Panc1 (cell line): ENCODE measurements around the gene DUSP19. TPM values are rescaled to one million over a fixed set of nuclear protein-coding genes. Genes with fewer than 3 reads are reported as not detected.

Experiments used
- ATAC-seq: fragments of 200-7000 bp; cut with Tn5 transposase; 2 replicates; pipeline ENCODE4 v1.9.1; 2020; ENCODE audit warnings: mild to moderate bottlenecking, moderate library complexity
- BruUV-seq: library from RNA; stranded (reverse); fragments of 400-500 nt; replicated peaks from 2 replicates; lab custom pipeline; 2021; lab: Mats Ljungman, UMichigan
- CTCF ChIA-PET: fragments of 300-600 bp; sonication (Branson Sonifier 250); formaldehyde crosslinking; loops from one replicate; lab custom pipeline; 2022; ENCODE audit warnings: antibody characterized with exemption; lab: Charles Lee
- POLR2A ChIA-PET: fragments of 300-600 bp; sonication (Branson Sonifier 250); formaldehyde crosslinking; loops from one replicate; lab custom pipeline; 2022; ENCODE audit warnings: antibody characterized with exemption; lab: Charles Lee
- DNase-seq: peaks from one replicate; pipeline ENCODE4 v3.0.0-alpha.2; 2010; ENCODE audit warnings: low read depth, low spot score
- H3K27ac ChIP-seq: 2 replicates; pipeline ENCODE4 v1.5.1; 2011; ENCODE audit warnings: mild to moderate bottlenecking, low read length, inconsistent platforms
- H3K27me3 ChIP-seq: fragments of 200-500 bp; sonication (Bioruptor generic); 2 replicates; pipeline ENCODE4 v1.6.0; 2014; ENCODE audit warnings: low read length, inconsistent platforms; ENCODE audit not compliant: control insufficient read depth, insufficient read depth
- H3K36me3 ChIP-seq: fragments of 200-500 bp; sonication (Bioruptor generic); 2 replicates; pipeline ENCODE4 v1.5.1; 2014; ENCODE audit warnings: inconsistent platforms, mild to moderate bottlenecking, low read length, moderate library complexity; ENCODE audit not compliant: control insufficient read depth, insufficient read depth
- H3K4me1 ChIP-seq: 2 replicates; pipeline ENCODE4 v1.5.1; 2011; ENCODE audit warnings: inconsistent platforms, mild to moderate bottlenecking, low read length, moderate library complexity; ENCODE audit not compliant: control insufficient read depth, insufficient read depth
- H3K4me3 ChIP-seq, 2 experiments: 2 replicates each; pipeline ENCODE4 v1.5.1; 2011 to 2012; ENCODE audit warnings: low read depth in 2 of 2, low read length in 2 of 2, mild to moderate bottlenecking in 2 of 2, inconsistent platforms in 1 of 2, moderate library complexity in 1 of 2
- H3K9me3 ChIP-seq: fragments of 200-500 bp; sonication (Bioruptor generic); 2 replicates; pipeline ENCODE4 v1.5.1; 2014; ENCODE audit warnings: low read depth, mild to moderate bottlenecking, inconsistent platforms, low read length, moderate library complexity; ENCODE audit not compliant: control insufficient read depth, insufficient read depth
- POLR2AphosphoS5 ChIP-seq: IDR thresholded peaks from 2 replicates; pipeline ENCODE4 v1.6.1; 2012; ENCODE audit warnings: mild to moderate bottlenecking, low read depth, low read length, moderate library complexity
- SIN3A ChIP-seq: IDR thresholded peaks from 2 replicates; pipeline ENCODE4 v1.6.1; 2012; ENCODE audit warnings: low read depth, mild to moderate bottlenecking, low read length, moderate library complexity, borderline replicate concordance; ENCODE audit not compliant: insufficient read depth
- TCF7L2 ChIP-seq: IDR thresholded peaks from 2 replicates; pipeline ENCODE4 v1.6.1; 2011; ENCODE audit warnings: mild to moderate bottlenecking, low read depth, low read length, inconsistent platforms
- in situ Hi-C: cut with HindIII; loops from 2 replicates; pipeline ENCODE4 v1.10.0; 2016; ENCODE audit warnings: low sequenced_read_pairs, low pct_unique_long_range_greater_than_20kb
- intact Hi-C: fragments of 100-400 bp; cut with micrococcal nuclease; formaldehyde crosslinking; loops from one replicate; pipeline ENCODE4 v1.10.0; 2022; ENCODE audit not compliant: unreplicated experiment
- total RNA-seq: library from RNA; stranded (reverse); gene quantifications from one replicate; pipeline ENCODE4 v1.2.1, GENCODE V29; 2021; ENCODE audit not compliant: unreplicated experiment
- TF ChIP-seq, protein P1 (sequence below), 2 experiments: IDR thresholded peaks; 2 replicates each; pipeline ENCODE4 v1.6.1; 2011 to 2012; ENCODE audit warnings: low read depth in 2 of 2, control low read depth in 1 of 2, low read length in 1 of 2, mild to moderate bottlenecking in 1 of 2, moderate library complexity in 1 of 2; ENCODE audit not compliant: insufficient read depth in 1 of 2
- TF ChIP-seq, protein P2 (sequence below): fragments of 450-650 bp; IDR thresholded peaks from 2 replicates; pipeline ENCODE4 v1.5.1; 2017; ENCODE audit warnings: mild to moderate bottlenecking

Gene DUSP19
- total RNA-seq, 1 experiment from 2014 or later: 1.3 TPM

DNA sequence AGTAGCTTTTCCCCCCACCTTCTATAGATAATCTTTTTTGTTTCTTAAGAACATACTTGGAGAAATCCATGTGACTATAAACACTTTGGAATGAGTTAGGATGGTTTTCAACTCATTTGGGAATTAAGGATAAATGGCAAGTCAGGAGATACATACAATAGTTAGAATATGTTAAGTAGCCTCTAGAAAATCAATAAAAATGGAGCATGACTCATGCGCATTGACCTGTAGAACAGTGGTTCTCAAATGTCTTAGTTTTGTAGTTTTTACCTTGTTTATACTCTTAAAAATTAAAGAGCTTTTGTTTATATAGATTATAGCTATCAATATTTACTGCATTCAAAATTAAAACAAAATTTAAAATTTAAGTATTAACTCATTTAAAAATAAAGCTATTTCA is 70.4 kb downstream of the DUSP19 start:
- in situ Hi-C loops (no loop called here), intact Hi-C loops (no loop called here)
- ATAC-seq (no peak), DNase-seq (no peak)
- TF ChIP-seq SIN3A: no peak
- TF ChIP-seq, protein P1, sequence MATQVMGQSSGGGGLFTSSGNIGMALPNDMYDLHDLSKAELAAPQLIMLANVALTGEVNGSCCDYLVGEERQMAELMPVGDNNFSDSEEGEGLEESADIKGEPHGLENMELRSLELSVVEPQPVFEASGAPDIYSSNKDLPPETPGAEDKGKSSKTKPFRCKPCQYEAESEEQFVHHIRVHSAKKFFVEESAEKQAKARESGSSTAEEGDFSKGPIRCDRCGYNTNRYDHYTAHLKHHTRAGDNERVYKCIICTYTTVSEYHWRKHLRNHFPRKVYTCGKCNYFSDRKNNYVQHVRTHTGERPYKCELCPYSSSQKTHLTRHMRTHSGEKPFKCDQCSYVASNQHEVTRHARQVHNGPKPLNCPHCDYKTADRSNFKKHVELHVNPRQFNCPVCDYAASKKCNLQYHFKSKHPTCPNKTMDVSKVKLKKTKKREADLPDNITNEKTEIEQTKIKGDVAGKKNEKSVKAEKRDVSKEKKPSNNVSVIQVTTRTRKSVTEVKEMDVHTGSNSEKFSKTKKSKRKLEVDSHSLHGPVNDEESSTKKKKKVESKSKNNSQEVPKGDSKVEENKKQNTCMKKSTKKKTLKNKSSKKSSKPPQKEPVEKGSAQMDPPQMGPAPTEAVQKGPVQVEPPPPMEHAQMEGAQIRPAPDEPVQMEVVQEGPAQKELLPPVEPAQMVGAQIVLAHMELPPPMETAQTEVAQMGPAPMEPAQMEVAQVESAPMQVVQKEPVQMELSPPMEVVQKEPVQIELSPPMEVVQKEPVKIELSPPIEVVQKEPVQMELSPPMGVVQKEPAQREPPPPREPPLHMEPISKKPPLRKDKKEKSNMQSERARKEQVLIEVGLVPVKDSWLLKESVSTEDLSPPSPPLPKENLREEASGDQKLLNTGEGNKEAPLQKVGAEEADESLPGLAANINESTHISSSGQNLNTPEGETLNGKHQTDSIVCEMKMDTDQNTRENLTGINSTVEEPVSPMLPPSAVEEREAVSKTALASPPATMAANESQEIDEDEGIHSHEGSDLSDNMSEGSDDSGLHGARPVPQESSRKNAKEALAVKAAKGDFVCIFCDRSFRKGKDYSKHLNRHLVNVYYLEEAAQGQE (IDR thresholded peaks at IDR 0.05; ENCODE audit: insufficient read depth in 1 of 2, low read depth in 2 of 2, low read length in 1 of 2): no peak
- TF ChIP-seq TCF7L2: no peak
- no TSS peak for BruUV-seq
- Histone ChIP-seq H3K4me1 (no peaks in the 10 kb centered on the region), H3K27ac (no peak overlapping the region), H3K27me3 (no peaks in the 10 kb centered on the region), H3K36me3 (peaks cover 5% of the 10 kb centered on the region; the same call in 1 of the 2 replicates), H3K9me3 (peaks cover 3% of the 10 kb centered on the region; the same call in 1 of the 2 replicates), H3K4me3 (no peak overlapping the region)
- ChIA-PET CTCF (interaction anchor here (0.7 kb wide), 1 partner anchor 21 kb away, joined by 3 read pairs; no protein-coding TSS in a partner anchor), POLR2A (no interaction called here)

DNA sequence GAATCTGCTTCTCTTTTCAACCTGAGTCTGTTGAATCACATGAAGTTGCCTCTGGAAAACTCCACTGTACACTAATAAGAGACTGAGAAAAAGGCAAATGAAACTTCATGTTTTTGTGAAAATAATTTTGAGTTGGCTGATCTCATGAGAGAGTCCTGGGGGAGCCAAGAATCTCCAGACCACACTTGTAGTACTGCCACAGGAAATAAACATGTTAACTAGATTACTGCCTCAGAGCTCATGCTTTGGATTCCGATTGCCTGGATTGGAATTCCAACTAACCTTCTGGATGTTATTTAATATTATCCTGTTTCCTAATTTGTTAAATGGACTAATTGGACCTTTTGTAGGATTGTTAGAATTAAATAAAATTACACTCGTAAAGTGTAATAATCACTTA is 70.9 kb downstream of the DUSP19 start:
- ChIA-PET CTCF (interaction anchor here (0.7 kb wide), 1 partner anchor 22 kb away, joined by 3 read pairs; no protein-coding TSS in a partner anchor), POLR2A (interaction anchor here (0.6 kb wide), 1 partner anchor 63 kb away, joined by 4 read pairs; no protein-coding TSS in a partner anchor)
- no peaks in the 10 kb centered on the region for H3K9me3 ChIP-seq
- intact Hi-C loops: no loop called here
- H3K27me3 ChIP-seq: no peaks in the 10 kb centered on the region
- H3K4me3 ChIP-seq: no peak overlapping the region
- ATAC-seq: no peak
- peaks cover 5% of the 10 kb centered on the region; the same call in 1 of the 2 replicates for H3K36me3 ChIP-seq
- H3K27ac ChIP-seq: no peak overlapping the region
- TF ChIP-seq POLR2AphosphoS5 (no peak), TCF7L2 (no peak), SIN3A (no peak)
- TF ChIP-seq, protein P1 (IDR thresholded peaks at IDR 0.05; ENCODE audit: insufficient read depth in 1 of 2, low read depth in 2 of 2, low read length in 1 of 2): no peak
- TF ChIP-seq, protein P2, sequence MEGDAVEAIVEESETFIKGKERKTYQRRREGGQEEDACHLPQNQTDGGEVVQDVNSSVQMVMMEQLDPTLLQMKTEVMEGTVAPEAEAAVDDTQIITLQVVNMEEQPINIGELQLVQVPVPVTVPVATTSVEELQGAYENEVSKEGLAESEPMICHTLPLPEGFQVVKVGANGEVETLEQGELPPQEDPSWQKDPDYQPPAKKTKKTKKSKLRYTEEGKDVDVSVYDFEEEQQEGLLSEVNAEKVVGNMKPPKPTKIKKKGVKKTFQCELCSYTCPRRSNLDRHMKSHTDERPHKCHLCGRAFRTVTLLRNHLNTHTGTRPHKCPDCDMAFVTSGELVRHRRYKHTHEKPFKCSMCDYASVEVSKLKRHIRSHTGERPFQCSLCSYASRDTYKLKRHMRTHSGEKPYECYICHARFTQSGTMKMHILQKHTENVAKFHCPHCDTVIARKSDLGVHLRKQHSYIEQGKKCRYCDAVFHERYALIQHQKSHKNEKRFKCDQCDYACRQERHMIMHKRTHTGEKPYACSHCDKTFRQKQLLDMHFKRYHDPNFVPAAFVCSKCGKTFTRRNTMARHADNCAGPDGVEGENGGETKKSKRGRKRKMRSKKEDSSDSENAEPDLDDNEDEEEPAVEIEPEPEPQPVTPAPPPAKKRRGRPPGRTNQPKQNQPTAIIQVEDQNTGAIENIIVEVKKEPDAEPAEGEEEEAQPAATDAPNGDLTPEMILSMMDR: no peak
- in situ Hi-C loops: no loop called here
- no peaks in the 10 kb centered on the region for H3K4me1 ChIP-seq
- no peak for DNase-seq
- BruUV-seq: no TSS peak

Other genes starting within 250 kb of the DUSP19 start
- 0.08 TPM for gene FRZB, start 212.1 kb upstream of the DUSP19 start, total RNA-seq
- 174 TPM for gene NCKAP1, start 40.3 kb upstream of the DUSP19 start, total RNA-seq
- gene NUP35, start 45.7 kb downstream of the DUSP19 start, total RNA-seq: 28.9 TPM